NT2/D1 (cell line): ENCODE results near the gene FOXD4L6.
"Not testable (repeated sequence)": the region's sequence is repeated elsewhere in the genome, so short reads cannot be mapped to it uniquely, and the experiment has no call there.

Experiments
- SUZ12 ChIP-seq: IDR thresholded peaks from 2 replicates; pipeline ENCODE4 v1.6.1; 2011; ENCODE audit not compliant: insufficient read length, insufficient read depth; ENCODE audit errors: extremely low read depth
- ZNF274 ChIP-seq: IDR thresholded peaks from 2 replicates; pipeline ENCODE4 v1.6.1; 2011; ENCODE audit warnings: mild to moderate bottlenecking, low read depth, low read length

- TF ChIP-seq ZNF274, SUZ12: not testable (repeated sequence)
Measured at GRCh38 chr9:41104542-41104941, 23.9 kb downstream of the FOXD4L6 start.
